HL-60/S4 treated with retinoic acid at 250 ng/mL for 4 days and 3 days (cell line): ENCODE results near the gene ADGRG6.
"Not testable (repeated sequence)": the region's sequence is repeated elsewhere in the genome, so short reads cannot be mapped to it uniquely, and the experiment has no call there.

Experiments used
- in situ Hi-C: fragments of 300-500 bp; cut with MboI; formaldehyde crosslinking; loops from 2 replicates; pipeline ENCODE4 v1.7.0; 2022; ENCODE audit warnings: low sequenced_read_pairs

Gene ADGRG6

GRCh38 chr6:142401838-142402237 lies 100.0 kb downstream of the ADGRG6 start:
- in situ Hi-C loops, result no loop called here

- in situ Hi-C loops, result no loop called here
Measured at GRCh38 chr6:142404751-142405150, 102.9 kb downstream of the ADGRG6 start.

GRCh38 chr6:142406131-142406530 lies 104.3 kb downstream of the ADGRG6 start:
- in situ Hi-C loops, result no loop called here

- in situ Hi-C loops, result no loop called here
Measured at GRCh38 chr6:142407685-142408273, 106.0 kb downstream of the ADGRG6 start.

GRCh38 chr6:142408409-142408808 lies 106.6 kb downstream of the ADGRG6 start:
- in situ Hi-C loops, result no loop called here

- in situ Hi-C loops, result no loop called here
Measured at GRCh38 chr6:142409794-142410193, 108.0 kb downstream of the ADGRG6 start.

- in situ Hi-C loops, result no loop called here
Measured at GRCh38 chr6:142411145-142411544, 109.3 kb downstream of the ADGRG6 start.

GRCh38 chr6:142412241-142412640 lies 110.4 kb downstream of the ADGRG6 start:
- in situ Hi-C loops, result no loop called here

- in situ Hi-C loops, result no loop called here
Measured at GRCh38 chr6:142412658-142413057, 110.9 kb downstream of the ADGRG6 start.

GRCh38 chr6:142413111-142413510 lies 111.3 kb downstream of the ADGRG6 start:
- in situ Hi-C loops, result no loop called here

- in situ Hi-C loops, result no loop called here
Measured at GRCh38 chr6:142414462-142415250, 112.8 kb downstream of the ADGRG6 start.

- in situ Hi-C loops, result no loop called here
Measured at GRCh38 chr6:142416179-142416578, 114.4 kb downstream of the ADGRG6 start.

GRCh38 chr6:142416686-142417085 lies 114.9 kb downstream of the ADGRG6 start:
- in situ Hi-C loops, result no loop called here

- in situ Hi-C loops, result no loop called here
Measured at GRCh38 chr6:142417331-142417750, 115.5 kb downstream of the ADGRG6 start.

- in situ Hi-C loops, result no loop called here
Measured at GRCh38 chr6:142419071-142419470, 117.3 kb downstream of the ADGRG6 start.

- in situ Hi-C loops, result no loop called here
Measured at GRCh38 chr6:142420802-142421201, 119.0 kb downstream of the ADGRG6 start.

GRCh38 chr6:142421285-142422117 lies 119.7 kb downstream of the ADGRG6 start:
- in situ Hi-C loops, result no loop called here

GRCh38 chr6:142426444-142427132 lies 124.8 kb downstream of the ADGRG6 start:
- in situ Hi-C loops, result not testable (repeated sequence)

GRCh38 chr6:142428468-142428867 lies 126.7 kb downstream of the ADGRG6 start:
- in situ Hi-C loops, result not testable (repeated sequence)

GRCh38 chr6:142429195-142429594 lies 127.4 kb downstream of the ADGRG6 start:
- in situ Hi-C loops, result no loop called here

- in situ Hi-C loops, result no loop called here
Measured at GRCh38 chr6:142433419-142433818, 131.6 kb downstream of the ADGRG6 start.
